Measurements from ENCODE around the gene PLCB1. TPM values are rescaled to one million over a fixed set of nuclear protein-coding genes. Genes with fewer than 3 reads are reported as not detected.
"Not testable (repeated sequence)": the region's sequence is repeated elsewhere in the genome, so short reads cannot be mapped to it uniquely, and the experiment has no call there.

The PLCB1 gene
- total RNA-seq, 1 donor from 2014 or later = 58.5 TPM

- intact Hi-C loops (cut with DNase I) = no loop called here
- DNase-seq (ENCODE audit: low spot score) (no peak), ATAC-seq (no peak)
Observed at GRCh38 chr20:8635048-8635572, 503.0 kb downstream of the PLCB1 start.

GRCh38 chr20:8635837-8636236 is 503.8 kb downstream of the PLCB1 start:
- no peak for ATAC-seq
- intact Hi-C loops (cut with DNase I) = no loop called here
- no peak for DNase-seq (ENCODE audit: low spot score)

GRCh38 chr20:8639112-8639778 is 507.2 kb downstream of the PLCB1 start:
- ATAC-seq = no peak
- DNase-seq (ENCODE audit: low spot score) = no peak
- intact Hi-C loops (cut with DNase I) = no loop called here

GRCh38 chr20:8640461-8640860 is 508.4 kb downstream of the PLCB1 start:
- intact Hi-C loops (cut with DNase I) = no loop called here
- no peak for ATAC-seq

GRCh38 chr20:8642247-8642646 is 510.2 kb downstream of the PLCB1 start:
- ATAC-seq (no peak), DNase-seq (ENCODE audit: low spot score) (no peak)
- intact Hi-C loops (cut with DNase I) = no loop called here

More at GRCh38 chr20:8640461-8640860, 508.4 kb downstream of the PLCB1 start:
- DNase-seq (ENCODE audit: low spot score) = no peak

GRCh38 chr20:8644468-8644867 is 512.4 kb downstream of the PLCB1 start:
- ATAC-seq; DNase-seq (ENCODE audit: low spot score); intact Hi-C loops (cut with DNase I): not testable (repeated sequence)

- intact Hi-C loops (cut with DNase I) = no loop called here
- ATAC-seq (no peak), DNase-seq (ENCODE audit: low spot score) (no peak)
Observed at GRCh38 chr20:8645326-8645725, 513.3 kb downstream of the PLCB1 start.

GRCh38 chr20:8646033-8646441 is 514.0 kb downstream of the PLCB1 start:
- intact Hi-C loops (cut with DNase I) = no loop called here
- DNase-seq (ENCODE audit: low spot score) (no peak), ATAC-seq (no peak)

GRCh38 chr20:8646716-8647115 is 514.6 kb downstream of the PLCB1 start:
- intact Hi-C loops (cut with DNase I) = no loop called here
- no peak for DNase-seq (ENCODE audit: low spot score)
- no peak for ATAC-seq

GRCh38 chr20:8647961-8648441 is 515.9 kb downstream of the PLCB1 start:
- intact Hi-C loops (cut with DNase I) = no loop called here
- DNase-seq (ENCODE audit: low spot score) (no peak), ATAC-seq (peak; percentile 69)

- ATAC-seq (no peak), DNase-seq (ENCODE audit: low spot score) (no peak)
- intact Hi-C loops (cut with DNase I) = no loop called here
Observed at GRCh38 chr20:8648466-8648865, 516.4 kb downstream of the PLCB1 start.

GRCh38 chr20:8652396-8652795 is 520.3 kb downstream of the PLCB1 start:
- DNase-seq (ENCODE audit: low spot score) (no peak), ATAC-seq (no peak)
- intact Hi-C loops (cut with DNase I) = no loop called here

- no peak for DNase-seq (ENCODE audit: low spot score)
- ATAC-seq = no peak
- intact Hi-C loops (cut with DNase I) = no loop called here
Observed at GRCh38 chr20:8654486-8654885, 522.4 kb downstream of the PLCB1 start.

GRCh38 chr20:8656335-8656734 is 524.3 kb downstream of the PLCB1 start:
- no peak for ATAC-seq
- intact Hi-C loops (cut with DNase I) = loop anchor here (5.0 kb wide), 1 partner anchor 404 kb away; no protein-coding TSS in a partner anchor
- no peak for DNase-seq (ENCODE audit: low spot score)

- DNase-seq (ENCODE audit: low spot score) (no peak), ATAC-seq (no peak)
- intact Hi-C loops (cut with DNase I) = loop anchor here (5.0 kb wide), 1 partner anchor 405 kb away; no protein-coding TSS in a partner anchor
Observed at GRCh38 chr20:8657664-8658063, 525.6 kb downstream of the PLCB1 start.

- ATAC-seq (no peak), DNase-seq (ENCODE audit: low spot score) (no peak)
- intact Hi-C loops (cut with DNase I) = loop anchor here (5.0 kb wide), 1 partner anchor 406 kb away; no protein-coding TSS in a partner anchor
Observed at GRCh38 chr20:8658103-8658502, 526.0 kb downstream of the PLCB1 start.

GRCh38 chr20:8661229-8661952 is 529.3 kb downstream of the PLCB1 start:
- intact Hi-C loops (cut with DNase I) = loop anchor here (1.0 kb wide), 1 partner anchor 19 kb away; no protein-coding TSS in a partner anchor
- peak; percentile 34 for ATAC-seq
- no peak for DNase-seq (ENCODE audit: low spot score)

- intact Hi-C loops (cut with DNase I) = no loop called here
- no peak for ATAC-seq
Observed at GRCh38 chr20:8662433-8662954, 530.4 kb downstream of the PLCB1 start.

GRCh38 chr20:8663424-8663823 is 531.4 kb downstream of the PLCB1 start:
- intact Hi-C loops (cut with DNase I) = no loop called here
- no peak for DNase-seq (ENCODE audit: low spot score)
- ATAC-seq = no peak

More at GRCh38 chr20:8662433-8662954, 530.4 kb downstream of the PLCB1 start:
- no peak for DNase-seq (ENCODE audit: low spot score)

- intact Hi-C loops (cut with DNase I) = no loop called here
- DNase-seq (ENCODE audit: low spot score) = no peak
- no peak for ATAC-seq
Observed at GRCh38 chr20:8664778-8665177, 532.7 kb downstream of the PLCB1 start.

Measured in sciatic nerve (tissue), 2 donors.